Measurements from ENCODE around the gene RXRB. TPM values are rescaled to one million over a fixed set of nuclear protein-coding genes. Genes with fewer than 3 reads are reported as not detected.
A peak's percentile ranks its signal among the peaks of the same experiment; 100 is the strongest.

RXRB gene
- total and polyA plus RNA-seq, 2 of the 13 experiments (the other 11 are each of a cell fraction or from before 2014, with no cell fraction given), result 26.7 to 55.7 TPM

GRCh38 chr6:33198159-33198852 lies 2.2 kb downstream of the RXRB start (continued):
- peak; percentile 96 for TF ChIP-seq ZNF121 (CRISPR knock-in tag; IDR thresholded peaks at IDR 0.05)
- TF ChIP-seq ZKSCAN1 (IDR thresholded peaks at IDR 0.05; ENCODE audit: low read length), result no peak
- no peak for TF ChIP-seq ZNF572 (CRISPR knock-in tag; IDR thresholded peaks at IDR 0.05)
- no peak for TF ChIP-seq PHF20 (CRISPR knock-in tag; IDR thresholded peaks at IDR 0.05)
- no peak for TF ChIP-seq ZFP62 (CRISPR knock-in tag; IDR thresholded peaks at IDR 0.05)
- TF ChIP-seq NR2C2 (CRISPR knock-in tag; IDR thresholded peaks at IDR 0.05; ENCODE audit: borderline replicate concordance), result peak; percentile 89
- no peak for TF ChIP-seq AKAP8 (CRISPR knock-in tag; IDR thresholded peaks at IDR 0.05)
- peak; percentile 46; the same call in 1 of the 2 replicates for TF ChIP-seq ZNF652 (CRISPR knock-in tag; IDR thresholded peaks at IDR 0.05; ENCODE audit: borderline replicate concordance, low read depth)
- no peak for TF ChIP-seq PCBP2 (optimal IDR thresholded peaks at IDR 0.05; ENCODE audit: low read depth, low read length, poor library complexity, severe bottlenecking)
- TF ChIP-seq HOXD1 (CRISPR knock-in tag; IDR thresholded peaks at IDR 0.05), result peak; percentile 89
- peak; percentile 24 for TF ChIP-seq XRCC5 (optimal IDR thresholded peaks at IDR 0.05; ENCODE audit: low read length)
- no peak for TF ChIP-seq ZBTB14 (CRISPR knock-in tag; IDR thresholded peaks at IDR 0.05)
- TF ChIP-seq, protein P1, sequence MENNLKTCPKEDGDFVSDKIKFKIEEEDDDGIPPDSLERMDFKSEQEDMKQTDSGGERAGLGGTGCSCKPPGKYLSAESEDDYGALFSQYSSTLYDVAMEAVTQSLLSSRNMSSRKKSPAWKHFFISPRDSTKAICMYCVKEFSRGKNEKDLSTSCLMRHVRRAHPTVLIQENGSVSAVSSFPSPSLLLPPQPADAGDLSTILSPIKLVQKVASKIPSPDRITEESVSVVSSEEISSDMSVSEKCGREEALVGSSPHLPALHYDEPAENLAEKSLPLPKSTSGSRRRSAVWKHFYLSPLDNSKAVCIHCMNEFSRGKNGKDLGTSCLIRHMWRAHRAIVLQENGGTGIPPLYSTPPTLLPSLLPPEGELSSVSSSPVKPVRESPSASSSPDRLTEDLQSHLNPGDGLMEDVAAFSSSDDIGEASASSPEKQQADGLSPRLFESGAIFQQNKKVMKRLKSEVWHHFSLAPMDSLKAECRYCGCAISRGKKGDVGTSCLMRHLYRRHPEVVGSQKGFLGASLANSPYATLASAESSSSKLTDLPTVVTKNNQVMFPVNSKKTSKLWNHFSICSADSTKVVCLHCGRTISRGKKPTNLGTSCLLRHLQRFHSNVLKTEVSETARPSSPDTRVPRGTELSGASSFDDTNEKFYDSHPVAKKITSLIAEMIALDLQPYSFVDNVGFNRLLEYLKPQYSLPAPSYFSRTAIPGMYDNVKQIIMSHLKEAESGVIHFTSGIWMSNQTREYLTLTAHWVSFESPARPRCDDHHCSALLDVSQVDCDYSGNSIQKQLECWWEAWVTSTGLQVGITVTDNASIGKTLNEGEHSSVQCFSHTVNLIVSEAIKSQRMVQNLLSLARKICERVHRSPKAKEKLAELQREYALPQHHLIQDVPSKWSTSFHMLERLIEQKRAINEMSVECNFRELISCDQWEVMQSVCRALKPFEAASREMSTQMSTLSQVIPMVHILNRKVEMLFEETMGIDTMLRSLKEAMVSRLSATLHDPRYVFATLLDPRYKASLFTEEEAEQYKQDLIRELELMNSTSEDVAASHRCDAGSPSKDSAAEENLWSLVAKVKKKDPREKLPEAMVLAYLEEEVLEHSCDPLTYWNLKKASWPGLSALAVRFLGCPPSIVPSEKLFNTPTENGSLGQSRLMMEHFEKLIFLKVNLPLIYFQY (CRISPR knock-in tag; IDR thresholded peaks at IDR 0.05; ENCODE audit: borderline replicate concordance), result peak; percentile 57; the same call in 1 of the 2 replicates
- TF ChIP-seq TIGD3 (CRISPR knock-in tag; IDR thresholded peaks at IDR 0.05; ENCODE audit: borderline replicate concordance), result no peak
- no peak for TF ChIP-seq ZNF546 (CRISPR knock-in tag; conservative IDR thresholded peaks at IDR 0.05)
- no peak for TF ChIP-seq SRY (CRISPR knock-in tag; IDR thresholded peaks at IDR 0.05)
- TF ChIP-seq ZNF780A (CRISPR knock-in tag; IDR thresholded peaks at IDR 0.05), result peak; percentile 71; the same call in 1 of the 2 replicates
- no peak for TF ChIP-seq ZNF496 (CRISPR knock-in tag; IDR thresholded peaks at IDR 0.05; ENCODE audit: insufficient replicate concordance)
- TF ChIP-seq ZNF260 (CRISPR knock-in tag; IDR thresholded peaks at IDR 0.05; ENCODE audit: borderline replicate concordance, low read depth), result no peak
- TF ChIP-seq SMAD1 (CRISPR knock-in tag; IDR thresholded peaks at IDR 0.05; ENCODE audit: borderline replicate concordance, low read depth), result peak; percentile 43; the same call in 1 of the 2 replicates
- TF ChIP-seq BRCA1 (CRISPR knock-in tag; IDR thresholded peaks at IDR 0.05), result no peak; the same call in 1 of the 2 replicates
- no peak for TF ChIP-seq ATRX (CRISPR knock-in tag; IDR thresholded peaks at IDR 0.05; ENCODE audit: borderline replicate concordance)
- TF ChIP-seq CBX2 (IDR thresholded peaks at IDR 0.05; ENCODE audit: low read depth, low read length), result no peak
- TF ChIP-seq CBX2 (CRISPR knock-in tag; IDR thresholded peaks at IDR 0.05; ENCODE audit: low read depth), result no peak
- TF ChIP-seq ZSCAN29 (CRISPR knock-in tag; conservative IDR thresholded peaks at IDR 0.05), result peak; percentile 77; the same call in 1 of the 2 replicates
- TF ChIP-seq ZNF207 (IDR thresholded peaks at IDR 0.05; ENCODE audit: borderline replicate concordance), result no peak
